Chondrocyte (in vitro differentiated cells): Measurements from ENCODE around the gene AKAP13. TPM values are rescaled to one million over a fixed set of nuclear protein-coding genes. Genes with fewer than 3 reads are reported as not detected.

Experiments
- DNase-seq: peaks from one replicate; pipeline ENCODE4 v3.0.0; 2021; ENCODE audit warnings: mixed read lengths, low spot score
- H3K27ac Mint-ChIP-seq: one replicate; pipeline ENCODE4 v1.8.0; 2021; ENCODE audit warnings: mild to moderate bottlenecking, moderate library complexity, mixed read lengths; ENCODE audit not compliant: unreplicated experiment
- H3K27me3 Mint-ChIP-seq: 2 replicates; pipeline ENCODE4 v1.8.0; 2021; ENCODE audit warnings: low read depth, mixed read lengths
- H3K36me3 Mint-ChIP-seq: 2 replicates; pipeline ENCODE4 v1.8.0; 2021; ENCODE audit warnings: low read depth, mixed read lengths
- H3K4me1 Mint-ChIP-seq: 2 replicates; pipeline ENCODE4 v1.8.0; 2021; ENCODE audit warnings: low read depth, mild to moderate bottlenecking, mixed read lengths
- H3K4me3 Mint-ChIP-seq: one replicate; pipeline ENCODE4 v1.8.0; 2021; ENCODE audit warnings: mild to moderate bottlenecking, moderate library complexity, mixed read lengths; ENCODE audit not compliant: unreplicated experiment
- H3K9me3 Mint-ChIP-seq: 2 replicates; pipeline ENCODE4 v1.8.0; 2021; ENCODE audit warnings: low read depth, mixed read lengths
- CTCF ChIP-seq: fragments of 200-600 bp; sonication (generic); IDR thresholded peaks from 2 replicates; pipeline ENCODE4 v1.5.0; 2021; ENCODE audit warnings: antibody characterized with exemption, mild to moderate bottlenecking, moderate library complexity
- total RNA-seq: library from RNA; stranded (reverse); gene quantifications from 3 replicates; pipeline ENCODE4 v1.2.1, GENCODE V29; 2021

AKAP13 gene
- total RNA-seq, 1 donor from 2014 or later: 80.6 TPM

DNA sequence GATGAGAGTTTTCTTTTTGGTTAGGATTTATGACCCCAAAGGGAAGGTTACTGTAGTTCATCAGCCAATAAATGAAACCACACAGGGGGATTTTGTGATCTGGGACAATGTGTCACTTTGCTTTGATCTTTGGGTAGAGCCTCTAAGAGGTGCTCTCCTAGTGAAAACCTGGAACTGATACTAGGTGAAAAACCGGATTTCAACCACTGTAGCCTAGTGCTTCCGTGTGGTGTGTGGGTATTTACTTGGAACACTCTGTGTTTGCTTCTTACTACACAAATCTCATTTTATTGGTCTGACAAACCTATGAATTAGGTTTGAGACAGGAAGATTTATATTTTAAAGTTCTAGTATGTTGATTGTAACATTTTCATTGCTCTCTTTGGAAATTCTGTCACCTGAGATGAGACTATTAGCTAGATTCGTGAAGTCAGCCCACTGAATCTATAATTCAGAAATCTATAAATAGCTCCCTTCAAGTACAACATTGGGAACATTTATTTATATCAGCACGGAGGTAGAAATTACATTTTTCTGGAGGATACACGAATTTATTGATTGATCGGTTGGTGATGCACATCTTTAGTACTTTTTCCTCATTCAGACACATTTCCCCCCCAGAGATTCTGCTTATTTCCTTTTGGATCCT lies 119.8 kb downstream of the AKAP13 start:
- Mint-ChIP-seq H3K36me3 (no peaks in the 10 kb centered on the region), H3K9me3 (no peaks in the 10 kb centered on the region), H3K4me3 (no peak overlapping the region), H3K27me3 (no peaks in the 10 kb centered on the region), H3K27ac (no peak overlapping the region), H3K4me1 (peaks cover 29% of the 10 kb centered on the region)
- DNase-seq: no peak
- TF ChIP-seq CTCF: no peak

DNA sequence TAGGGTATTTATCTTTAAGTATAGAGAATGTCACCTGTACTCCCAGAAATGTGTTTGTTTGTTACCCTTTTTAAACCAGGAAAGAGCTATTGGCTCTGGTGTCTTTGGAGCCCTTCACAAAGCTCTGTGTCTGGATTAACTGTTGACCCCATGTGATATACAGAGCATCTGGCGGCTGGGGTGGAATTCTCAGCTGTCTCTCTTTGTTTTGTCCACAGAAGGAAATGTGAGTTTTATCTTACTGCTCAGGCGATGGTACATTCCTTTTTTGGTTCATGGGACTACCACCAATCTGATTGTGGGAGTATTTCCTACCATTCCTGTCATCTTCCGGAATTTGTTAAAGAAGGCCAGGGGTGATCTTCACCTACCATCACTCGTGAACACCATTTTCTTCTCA lies 120.3 kb downstream of the AKAP13 start:
- no peak for DNase-seq
- H3K27ac Mint-ChIP-seq: no peak overlapping the region
- H3K36me3 Mint-ChIP-seq: no peaks in the 10 kb centered on the region
- H3K27me3 Mint-ChIP-seq: no peaks in the 10 kb centered on the region
- no peak for TF ChIP-seq CTCF
- no peak overlapping the region for H3K4me3 Mint-ChIP-seq
- no peaks in the 10 kb centered on the region for H3K9me3 Mint-ChIP-seq
- H3K4me1 Mint-ChIP-seq: peaks cover 30% of the 10 kb centered on the region

GRCh38 chr15:85501574-85501973 lies 121.2 kb downstream of the AKAP13 start:
- Mint-ChIP-seq H3K27ac (no peak overlapping the region), H3K9me3 (no peaks in the 10 kb centered on the region), H3K27me3 (no peaks in the 10 kb centered on the region), H3K4me1 (peaks cover 30% of the 10 kb centered on the region), H3K36me3 (no peaks in the 10 kb centered on the region), H3K4me3 (no peak overlapping the region)
- no peak for DNase-seq
- TF ChIP-seq CTCF: no peak

DNA sequence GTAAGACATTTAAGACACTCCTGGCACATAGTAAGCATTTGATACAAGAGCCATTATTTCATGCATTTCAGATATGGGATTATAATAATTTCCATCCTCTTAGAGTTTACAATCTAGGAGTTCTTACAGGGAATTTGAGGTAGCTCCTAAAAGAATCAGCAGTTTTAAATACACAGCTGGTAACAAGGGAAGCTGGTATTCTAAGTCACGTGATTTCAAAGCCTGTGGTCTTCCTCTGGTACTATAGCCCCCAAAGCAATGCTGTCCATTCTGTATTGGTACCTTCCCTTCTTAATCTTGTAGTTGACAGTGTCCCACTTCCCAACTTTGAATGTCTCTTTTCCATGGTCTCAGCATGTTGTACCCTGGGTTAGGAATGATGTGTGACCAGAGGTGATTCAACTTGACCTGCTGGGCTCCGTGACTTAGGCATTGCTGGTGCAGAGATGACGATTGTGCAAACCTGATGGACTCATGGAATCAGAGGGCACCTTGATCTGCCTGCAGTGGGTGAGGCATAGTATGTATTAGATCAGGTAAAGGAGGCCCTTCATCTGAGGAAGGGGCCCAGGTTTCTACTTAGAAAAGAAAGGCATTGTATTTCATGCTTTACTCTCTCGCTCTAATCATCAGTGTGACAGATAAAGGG lies 122.9 kb downstream of the AKAP13 start:
- DNase-seq: no peak
- Mint-ChIP-seq H3K36me3 (no peaks in the 10 kb centered on the region), H3K27ac (no peak overlapping the region), H3K4me3 (no peak overlapping the region), H3K9me3 (no peaks in the 10 kb centered on the region), H3K27me3 (no peaks in the 10 kb centered on the region), H3K4me1 (peaks cover 33% of the 10 kb centered on the region)
- TF ChIP-seq CTCF: no peak

DNA sequence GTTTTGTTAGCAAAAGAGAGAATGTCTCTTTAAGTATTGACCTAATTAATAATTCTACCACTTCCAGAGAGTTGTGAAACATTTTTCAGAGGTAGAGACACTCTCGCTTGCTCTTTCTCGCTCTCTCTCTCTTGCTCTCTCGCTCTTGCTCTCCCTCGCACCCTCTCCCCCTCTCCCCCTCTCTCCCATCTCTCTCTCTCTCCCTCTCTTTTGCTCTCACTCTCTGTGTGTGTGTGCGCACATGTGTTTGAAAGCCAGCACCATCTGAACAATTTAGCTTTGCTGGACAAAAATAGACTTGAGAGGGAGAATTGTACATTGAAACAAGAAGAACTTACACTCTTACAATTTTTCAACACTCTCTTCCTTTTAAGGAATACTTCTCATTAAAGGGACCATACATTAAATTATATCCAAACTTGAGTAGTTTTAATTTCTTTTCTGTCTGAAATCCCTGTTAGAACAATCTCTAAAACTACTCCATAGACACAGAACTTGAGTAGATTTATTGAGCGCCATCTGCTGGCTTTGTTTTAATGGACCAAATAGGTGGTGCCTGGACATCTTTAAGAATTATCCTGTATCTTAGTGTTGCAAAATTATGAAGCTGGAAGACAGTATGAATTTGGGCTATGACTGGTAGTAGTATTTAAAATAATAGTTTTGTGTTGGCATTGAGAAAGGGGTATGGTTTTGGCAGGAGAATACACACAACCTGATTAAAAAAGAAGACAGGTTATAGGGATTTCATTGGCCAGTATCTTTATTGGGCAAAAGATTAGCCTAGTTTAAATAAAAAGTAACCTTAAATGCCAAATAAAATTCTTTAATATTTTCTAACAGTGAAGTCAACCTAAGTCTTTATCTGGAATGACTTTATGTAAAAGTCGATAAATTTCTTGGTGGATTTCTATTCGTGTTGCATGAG lies 124.6 kb downstream of the AKAP13 start:
- Mint-ChIP-seq H3K9me3 (no peaks in the 10 kb centered on the region), H3K36me3 (no peaks in the 10 kb centered on the region), H3K4me3 (no peak overlapping the region), H3K4me1 (peaks cover 23% of the 10 kb centered on the region), H3K27me3 (no peaks in the 10 kb centered on the region), H3K27ac (peak overlapping the region; percentile 72)
- TF ChIP-seq CTCF: peak; percentile 91
- no peak for DNase-seq
